ENCODE measurements around the gene ARHGEF11.

GRCh38 chr1:157021688-157022087 is 23.9 kb downstream of the ARHGEF11 start:
- no peak for TF ChIP-seq CTCF (IDR thresholded peaks at IDR 0.05)
- no peak for TF ChIP-seq REST (IDR thresholded peaks at IDR 0.05; ENCODE audit: insufficient read depth in 1 of 2, low read depth in 2 of 2, low read length in 1 of 2)
- TF ChIP-seq POLR2AphosphoS5 (IDR thresholded peaks at IDR 0.05; ENCODE audit: low read depth, low read length): no peak
